Stomach (tissue), 9 donors: ENCODE results near the gene SPTBN2. TPM values are rescaled to one million over a fixed set of nuclear protein-coding genes. Genes with fewer than 3 reads are reported as not detected.

Experiments used
- DNase-seq, 2 donors: peaks; one replicate each; pipeline versions ENCODE4 v3.0.0 to v3.0.0-alpha.2; 2013 to 2019
- H3K27ac ChIP-seq, 5 donors: fragments of 200-600 bp in 4 of 5; sonication (generic) in 4 of 5; one replicate each; pipeline ENCODE4 v1.5.1; 2013 to 2019; ENCODE audit warnings: mild to moderate bottlenecking in 1 of 5, moderate library complexity in 1 of 5
- H3K27me3 ChIP-seq, 3 donors: fragments of 200-600 bp; sonication (generic); one replicate each; pipeline ENCODE4 v1.5.1; 2017 to 2019; ENCODE audit warnings: mixed run types in 1 of 3
- H3K36me3 ChIP-seq, 4 donors: fragments of 200-600 bp; sonication (generic); 1 replicate in 3 of 4; 2 replicates in 1 of 4; pipeline ENCODE4 v1.5.1; 2016 to 2019
- H3K4me1 ChIP-seq, 4 donors: fragments of 200-600 bp; sonication (generic); one replicate each; pipeline ENCODE4 v1.5.1; 2016 to 2019
- H3K4me3 ChIP-seq, 4 donors: fragments of 200-600 bp; sonication (generic) in 3 of 4; one replicate each; pipeline ENCODE4 v1.5.1; 2016 to 2019; ENCODE audit warnings: mild to moderate bottlenecking in 1 of 4
- H3K9me3 ChIP-seq, 4 donors: fragments of 200-600 bp; sonication (generic); one replicate each; pipeline ENCODE4 v1.5.1; 2016 to 2019
- EP300 ChIP-seq: sonication (generic); formaldehyde crosslinking; IDR thresholded peaks from one replicate; pipeline ENCODE4 v1.6.1; 2017; ENCODE audit warnings: antibody characterized with exemption
- POLR2A ChIP-seq, 4 donors: fragments of 450-650 bp; IDR thresholded peaks; one replicate each; pipeline ENCODE4 v1.6.1; 2016; ENCODE audit warnings: antibody characterized with exemption in 4 of 4, control low read depth in 2 of 4, mild to moderate bottlenecking in 1 of 4, moderate library complexity in 1 of 4
- POLR2AphosphoS5 ChIP-seq, 3 donors: sonication (generic); formaldehyde crosslinking; IDR thresholded peaks; one replicate each; pipeline ENCODE4 v1.6.1; 2016; ENCODE audit warnings: antibody characterized with exemption in 3 of 3
- WGBS, 5 donors: extraction: QIAGEN DNeasy Blood & Tissue Kit in 3 of 5; methylation state at CpG; one replicate each; pipeline versions ENCODE4 v1.1.5 to v1.1.7; 2013 to 2018; 5-methylcytosine and 5-hydroxymethylcytosine counted together
- intact Hi-C: fragments of 100-400 bp; cut with DNase I; formaldehyde crosslinking; loops from one replicate; pipeline ENCODE4 v1.15.1; 2023; ENCODE audit warnings: low total_unique reads
- polyA plus RNA-seq, 3 donors: library from polyadenylated mRNA; stranded (reverse); fragments of 200-250 nt; gene quantifications; one replicate each; pipeline ENCODE4 v1.2.3, GENCODE V29; 2013
- total RNA-seq, 5 donors: library from RNA; depleted of rRNA; stranded (reverse); fragments of >200 nt; gene quantifications; one replicate each; pipeline versions ENCODE4 v1.1.0 to v1.2.3, GENCODE V29; 2014 to 2016
- TF ChIP-seq, protein P1 (sequence below), 7 experiments: fragments of 450-650 bp in 4 of 7; fragments of 200-600 bp in 3 of 7; sonication (generic) in 3 of 7; IDR thresholded peaks; one replicate each; pipeline ENCODE4 v1.5.1; 2016 to 2019; ENCODE audit warnings: antibody characterized with exemption in 7 of 7, control low read depth in 2 of 7, mild to moderate bottlenecking in 1 of 7
- donor health status: healthy with polysubstance abuse.
- donor health status: Bipolar disorder and iron deficiency.
- donor health status: healthy.

SPTBN2 gene
- total and polyA plus RNA-seq, 8 donors: 2.4 to 134 (median 10.4) TPM

- no peaks in the 10 kb centered on the region for H3K4me1 ChIP-seq
- H3K4me3 ChIP-seq: no peak overlapping the region
- no peak for DNase-seq
- intact Hi-C loops: no loop called here
- peaks cover 0 to 6% (median under 1%) of the 10 kb centered on the region in 4 donors for H3K36me3 ChIP-seq
- H3K9me3 ChIP-seq: no peaks in the 10 kb centered on the region
- no peaks in the 10 kb centered on the region for H3K27me3 ChIP-seq
- TF ChIP-seq POLR2A (IDR thresholded peaks at IDR 0.05) (no peak), EP300 (no peak), POLR2AphosphoS5 (IDR thresholded peaks at IDR 0.05) (no peak)
- TF ChIP-seq, protein P1, sequence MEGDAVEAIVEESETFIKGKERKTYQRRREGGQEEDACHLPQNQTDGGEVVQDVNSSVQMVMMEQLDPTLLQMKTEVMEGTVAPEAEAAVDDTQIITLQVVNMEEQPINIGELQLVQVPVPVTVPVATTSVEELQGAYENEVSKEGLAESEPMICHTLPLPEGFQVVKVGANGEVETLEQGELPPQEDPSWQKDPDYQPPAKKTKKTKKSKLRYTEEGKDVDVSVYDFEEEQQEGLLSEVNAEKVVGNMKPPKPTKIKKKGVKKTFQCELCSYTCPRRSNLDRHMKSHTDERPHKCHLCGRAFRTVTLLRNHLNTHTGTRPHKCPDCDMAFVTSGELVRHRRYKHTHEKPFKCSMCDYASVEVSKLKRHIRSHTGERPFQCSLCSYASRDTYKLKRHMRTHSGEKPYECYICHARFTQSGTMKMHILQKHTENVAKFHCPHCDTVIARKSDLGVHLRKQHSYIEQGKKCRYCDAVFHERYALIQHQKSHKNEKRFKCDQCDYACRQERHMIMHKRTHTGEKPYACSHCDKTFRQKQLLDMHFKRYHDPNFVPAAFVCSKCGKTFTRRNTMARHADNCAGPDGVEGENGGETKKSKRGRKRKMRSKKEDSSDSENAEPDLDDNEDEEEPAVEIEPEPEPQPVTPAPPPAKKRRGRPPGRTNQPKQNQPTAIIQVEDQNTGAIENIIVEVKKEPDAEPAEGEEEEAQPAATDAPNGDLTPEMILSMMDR (IDR thresholded peaks at IDR 0.05): no peak
- 93 to 97% (median 95%) methylated on average over 14 of the region's 14 CpGs for WGBS, 5 donors
- H3K27ac ChIP-seq: no peak overlapping the region
Measured at GRCh38 chr11:66708701-66709100, 20.3 kb downstream of the SPTBN2 start.

DNA sequence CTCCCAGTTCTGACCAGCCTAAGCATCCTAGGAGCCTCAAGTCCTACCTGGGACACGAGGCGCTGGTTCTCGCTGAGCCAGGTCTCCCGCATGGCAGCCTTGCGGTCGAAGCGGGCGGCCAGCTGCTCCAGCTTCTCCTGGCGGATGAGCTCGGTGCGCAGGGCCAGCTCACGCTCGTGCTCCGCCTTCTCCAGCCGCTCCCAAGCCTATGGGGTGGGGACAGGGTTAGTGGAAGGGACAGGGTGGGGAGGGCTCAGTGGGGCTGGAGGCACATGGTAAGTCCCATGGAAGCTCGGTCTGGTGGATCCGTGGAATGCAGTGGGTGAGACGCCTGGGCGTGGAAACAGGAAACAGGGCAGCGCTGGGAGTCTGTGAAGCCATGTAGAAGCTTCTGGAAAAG is 20.9 kb downstream of the SPTBN2 start:
- H3K27ac ChIP-seq: no peak overlapping the region
- intact Hi-C loops: no loop called here
- no peaks in the 10 kb centered on the region for H3K27me3 ChIP-seq
- peaks cover 0 to 6% (median 0%) of the 10 kb centered on the region in 4 donors for H3K36me3 ChIP-seq
- 94 to 96% (median 95%) methylated on average over 20 of the region's 20 CpGs for WGBS, 5 donors
- H3K4me1 ChIP-seq: no peaks in the 10 kb centered on the region
- no peak for DNase-seq
- no peak overlapping the region for H3K4me3 ChIP-seq
- no peak for TF ChIP-seq POLR2A (IDR thresholded peaks at IDR 0.05)
- TF ChIP-seq, protein P1 (IDR thresholded peaks at IDR 0.05): no peak
- no peak for TF ChIP-seq POLR2AphosphoS5 (IDR thresholded peaks at IDR 0.05)
- TF ChIP-seq EP300: no peak
- no peaks in the 10 kb centered on the region for H3K9me3 ChIP-seq

DNA sequence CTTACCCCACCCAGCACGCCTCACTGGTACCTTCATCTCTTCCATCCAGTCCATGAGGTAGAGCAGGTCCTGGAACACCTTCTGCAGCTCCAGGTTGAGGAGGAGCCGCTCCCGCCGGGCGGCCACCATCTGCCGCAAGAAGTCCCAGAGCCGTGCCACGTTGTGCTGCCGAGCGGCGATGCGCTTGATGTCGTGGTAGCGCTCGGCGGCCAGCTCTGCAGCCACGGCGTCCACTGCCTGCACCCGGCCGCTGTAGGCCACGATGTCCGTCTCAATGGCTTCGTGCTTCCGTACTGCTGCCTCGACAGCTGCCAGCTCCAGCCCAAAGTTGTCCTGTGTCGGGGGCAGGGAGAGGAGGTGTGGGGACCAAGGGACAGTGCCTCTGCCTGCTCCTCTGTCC is 21.5 kb downstream of the SPTBN2 start:
- no peaks in the 10 kb centered on the region for H3K9me3 ChIP-seq
- no peaks in the 10 kb centered on the region for H3K4me1 ChIP-seq
- H3K27ac ChIP-seq: no peak overlapping the region
- no peaks in the 10 kb centered on the region for H3K27me3 ChIP-seq
- peaks cover 0 to 6% (median 0%) of the 10 kb centered on the region in 4 donors for H3K36me3 ChIP-seq
- no peak overlapping the region for H3K4me3 ChIP-seq
- TF ChIP-seq EP300: no peak
- no peak for TF ChIP-seq POLR2A (IDR thresholded peaks at IDR 0.05)
- TF ChIP-seq POLR2AphosphoS5 (IDR thresholded peaks at IDR 0.05): no peak
- TF ChIP-seq, protein P1 (IDR thresholded peaks at IDR 0.05): no peak
- WGBS, 5 donors: 95 to 98% (median 97%) methylated on average over 18 to 26 of the region's 26 CpGs
- no peak for DNase-seq
- intact Hi-C loops: no loop called here

GRCh38 chr11:66706989-66707388 is 22.0 kb downstream of the SPTBN2 start:
- WGBS, 5 donors: 78 to 93% (median 86%) methylated on average over 8 to 9 of the region's 9 CpGs
- H3K27ac ChIP-seq: no peak overlapping the region
- no peak for TF ChIP-seq POLR2AphosphoS5 (IDR thresholded peaks at IDR 0.05)
- TF ChIP-seq POLR2A (IDR thresholded peaks at IDR 0.05): no peak
- TF ChIP-seq, protein P1 (IDR thresholded peaks at IDR 0.05): no peak
- TF ChIP-seq EP300: no peak
- peaks cover 0 to 6% (median 0%) of the 10 kb centered on the region in 4 donors for H3K36me3 ChIP-seq
- intact Hi-C loops: no loop called here
- no peak overlapping the region for H3K4me3 ChIP-seq
- no peaks in the 10 kb centered on the region for H3K4me1 ChIP-seq
- H3K27me3 ChIP-seq: no peaks in the 10 kb centered on the region
- no peak for DNase-seq
- H3K9me3 ChIP-seq: no peaks in the 10 kb centered on the region
